Measurements from ENCODE around the gene VAV2. TPM values are rescaled to one million over a fixed set of nuclear protein-coding genes. Genes with fewer than 3 reads are reported as not detected.

VAV2 gene
- total RNA-seq, 2 experiments from 2014 or later = 11.0 to 27.8 TPM

- Histone ChIP-seq H3K4me1 (ENCODE audit: insufficient read depth, low read length, poor library complexity, severe bottlenecking) (no peaks in the 10 kb centered on the region), H3K79me2 (ENCODE audit: insufficient read depth, low read depth, low read length) (no peaks in the 10 kb centered on the region), H2AFZ (ENCODE audit: low read length) (no peak overlapping the region), H4K20me1 (ENCODE audit: insufficient read depth, low read length) (no peaks in the 10 kb centered on the region), H3K9me3 (ENCODE audit: low read length) (no peaks in the 10 kb centered on the region), H3K4me3 (ENCODE audit: low read depth, low read length, poor library complexity, severe bottlenecking) (no peak overlapping the region), H3K27ac (ENCODE audit: low read depth, low read length, poor library complexity, severe bottlenecking) (no peak overlapping the region), H3K9me2 (ENCODE audit: insufficient read depth, low read length) (no peaks in the 10 kb centered on the region), H3K4me2 (ENCODE audit: low read length) (no peak overlapping the region), H3K36me3 (ENCODE audit: insufficient read depth, low read length) (no peaks in the 10 kb centered on the region)
- DNase-seq (ENCODE audit: low spot score) = no peak
- BruUV-seq (replicated peaks) = no TSS peak
- ChIA-PET CTCF (ENCODE audit: unreplicated experiment) (no interaction called here), POLR2A (no interaction called here)
- TF ChIP-seq CTCF (conservative IDR thresholded peaks at IDR 0.05; ENCODE audit: low read length) (no peak), EZH2phosphoT487 (IDR thresholded peaks at IDR 0.05; ENCODE audit: borderline replicate concordance, low read depth, low read length) (no peak)
- intact Hi-C loops (cut with micrococcal nuclease; ENCODE audit: unreplicated experiment) = no loop called here
Observed at GRCh38 chr9:133848471-133849109, 143.5 kb downstream of the VAV2 start.

- H2AFZ ChIP-seq (ENCODE audit: low read length) = no peak overlapping the region
- ChIA-PET POLR2A (no interaction called here), CTCF (ENCODE audit: unreplicated experiment) (no interaction called here)
- H3K27ac ChIP-seq (ENCODE audit: low read depth, low read length, poor library complexity, severe bottlenecking) = no peak overlapping the region
- no peaks in the 10 kb centered on the region for H3K9me2 ChIP-seq (ENCODE audit: insufficient read depth, low read length)
- no peaks in the 10 kb centered on the region for H3K79me2 ChIP-seq (ENCODE audit: insufficient read depth, low read depth, low read length)
- no peaks in the 10 kb centered on the region for H3K36me3 ChIP-seq (ENCODE audit: insufficient read depth, low read length)
- no peaks in the 10 kb centered on the region for H3K9me3 ChIP-seq (ENCODE audit: low read length)
- TF ChIP-seq CTCF (conservative IDR thresholded peaks at IDR 0.05; ENCODE audit: low read length) (no peak), EZH2phosphoT487 (IDR thresholded peaks at IDR 0.05; ENCODE audit: borderline replicate concordance, low read depth, low read length) (no peak)
- H4K20me1 ChIP-seq (ENCODE audit: insufficient read depth, low read length) = no peaks in the 10 kb centered on the region
- no peak for DNase-seq (ENCODE audit: low spot score)
- H3K4me2 ChIP-seq (ENCODE audit: low read length) = no peak overlapping the region
- H3K4me1 ChIP-seq (ENCODE audit: insufficient read depth, low read length, poor library complexity, severe bottlenecking) = no peaks in the 10 kb centered on the region
- H3K4me3 ChIP-seq (ENCODE audit: low read depth, low read length, poor library complexity, severe bottlenecking) = no peak overlapping the region
- BruUV-seq (replicated peaks) = no TSS peak
- intact Hi-C loops (cut with micrococcal nuclease; ENCODE audit: unreplicated experiment) = no loop called here
Observed at GRCh38 chr9:133846483-133847090, 145.5 kb downstream of the VAV2 start.

- H3K27ac ChIP-seq (ENCODE audit: low read depth, low read length, poor library complexity, severe bottlenecking) = no peak overlapping the region
- DNase-seq (ENCODE audit: low spot score) = no peak
- no TSS peak for BruUV-seq (replicated peaks)
- no peaks in the 10 kb centered on the region for H3K9me2 ChIP-seq (ENCODE audit: insufficient read depth, low read length)
- H4K20me1 ChIP-seq (ENCODE audit: insufficient read depth, low read length) = no peaks in the 10 kb centered on the region
- H3K79me2 ChIP-seq (ENCODE audit: insufficient read depth, low read depth, low read length) = no peaks in the 10 kb centered on the region
- no peak overlapping the region for H2AFZ ChIP-seq (ENCODE audit: low read length)
- no peak overlapping the region for H3K4me2 ChIP-seq (ENCODE audit: low read length)
- no peak overlapping the region for H3K4me3 ChIP-seq (ENCODE audit: low read depth, low read length, poor library complexity, severe bottlenecking)
- TF ChIP-seq CTCF (conservative IDR thresholded peaks at IDR 0.05; ENCODE audit: low read length) (no peak), EZH2phosphoT487 (IDR thresholded peaks at IDR 0.05; ENCODE audit: borderline replicate concordance, low read depth, low read length) (no peak)
- intact Hi-C loops (cut with micrococcal nuclease; ENCODE audit: unreplicated experiment) = no loop called here
- H3K36me3 ChIP-seq (ENCODE audit: insufficient read depth, low read length) = no peaks in the 10 kb centered on the region
- H3K9me3 ChIP-seq (ENCODE audit: low read length) = no peaks in the 10 kb centered on the region
- no peaks in the 10 kb centered on the region for H3K4me1 ChIP-seq (ENCODE audit: insufficient read depth, low read length, poor library complexity, severe bottlenecking)
- POLR2A ChIA-PET = no interaction called here
- CTCF ChIA-PET (ENCODE audit: unreplicated experiment) = no interaction called here
Observed at GRCh38 chr9:133845440-133845839, 146.7 kb downstream of the VAV2 start.
